Measurements from ENCODE around the gene SARM1. TPM values are rescaled to one million over a fixed set of nuclear protein-coding genes. Genes with fewer than 3 reads are reported as not detected.

The SARM1 gene
- total and polyA plus RNA-seq, 4 donors: 9.3 to 24.6 (median 9.8) TPM

DNA sequence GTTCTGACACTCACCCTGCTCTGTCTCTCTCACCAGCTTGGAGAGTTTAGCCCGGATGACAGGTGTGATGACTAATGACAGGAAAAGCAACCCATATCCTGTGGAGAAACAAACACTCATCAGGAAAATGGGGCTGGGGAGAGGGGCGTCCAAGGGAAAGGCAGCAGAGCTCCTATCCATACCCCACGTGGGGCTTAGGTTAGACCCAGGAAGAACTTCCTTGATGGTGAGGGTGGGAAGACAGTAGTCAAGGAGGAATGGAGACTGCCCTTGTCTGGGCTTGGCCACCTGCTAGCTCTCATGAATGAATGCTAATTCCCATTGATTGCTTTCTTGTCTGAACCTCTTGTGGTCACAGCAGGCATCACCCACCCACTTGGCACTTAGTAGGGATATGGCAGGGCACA, 30.7 kb downstream of the SARM1 start:
- WGBS, 2 donors: 29% methylated on average over 3 of the region's 3 CpGs
- H3K36me3 ChIP-seq (ENCODE audit: control insufficient read depth in 4 of 4, insufficient read depth in 4 of 4, low read length in 4 of 4): peaks cover 0 to 11% (median 6%) of the 10 kb centered on the region in 4 donors
- no peak for ATAC-seq (ENCODE audit: insufficient read depth, low FRiP score)
- TF ChIP-seq, protein P1, sequence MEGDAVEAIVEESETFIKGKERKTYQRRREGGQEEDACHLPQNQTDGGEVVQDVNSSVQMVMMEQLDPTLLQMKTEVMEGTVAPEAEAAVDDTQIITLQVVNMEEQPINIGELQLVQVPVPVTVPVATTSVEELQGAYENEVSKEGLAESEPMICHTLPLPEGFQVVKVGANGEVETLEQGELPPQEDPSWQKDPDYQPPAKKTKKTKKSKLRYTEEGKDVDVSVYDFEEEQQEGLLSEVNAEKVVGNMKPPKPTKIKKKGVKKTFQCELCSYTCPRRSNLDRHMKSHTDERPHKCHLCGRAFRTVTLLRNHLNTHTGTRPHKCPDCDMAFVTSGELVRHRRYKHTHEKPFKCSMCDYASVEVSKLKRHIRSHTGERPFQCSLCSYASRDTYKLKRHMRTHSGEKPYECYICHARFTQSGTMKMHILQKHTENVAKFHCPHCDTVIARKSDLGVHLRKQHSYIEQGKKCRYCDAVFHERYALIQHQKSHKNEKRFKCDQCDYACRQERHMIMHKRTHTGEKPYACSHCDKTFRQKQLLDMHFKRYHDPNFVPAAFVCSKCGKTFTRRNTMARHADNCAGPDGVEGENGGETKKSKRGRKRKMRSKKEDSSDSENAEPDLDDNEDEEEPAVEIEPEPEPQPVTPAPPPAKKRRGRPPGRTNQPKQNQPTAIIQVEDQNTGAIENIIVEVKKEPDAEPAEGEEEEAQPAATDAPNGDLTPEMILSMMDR (IDR thresholded peaks at IDR 0.05; ENCODE audit: control extremely low read depth, extremely low read depth): no peak
- no peaks in the 10 kb centered on the region for H3K27me3 ChIP-seq (ENCODE audit: control insufficient read depth in 3 of 3, insufficient read depth in 3 of 3, low read length in 2 of 3)
- H3K9me3 ChIP-seq (ENCODE audit: control insufficient read depth in 4 of 4, insufficient read depth in 3 of 4, low read length in 3 of 4): no peaks in the 10 kb centered on the region
- no peak for DNase-seq
- no peak overlapping the region for H3K4me3 ChIP-seq
- peaks cover 0 to 8% (median 3%) of the 10 kb centered on the region in 5 donors for H3K4me1 ChIP-seq (ENCODE audit: control insufficient read depth in 5 of 5, insufficient read depth in 5 of 5, low read length in 5 of 5)
- H3K9ac ChIP-seq (ENCODE audit: insufficient read depth in 1 of 2, low read length in 2 of 2): no peak overlapping the region
- H3K27ac ChIP-seq (ENCODE audit: low read depth in 1 of 2, low read length in 1 of 2): no peak overlapping the region

DNA sequence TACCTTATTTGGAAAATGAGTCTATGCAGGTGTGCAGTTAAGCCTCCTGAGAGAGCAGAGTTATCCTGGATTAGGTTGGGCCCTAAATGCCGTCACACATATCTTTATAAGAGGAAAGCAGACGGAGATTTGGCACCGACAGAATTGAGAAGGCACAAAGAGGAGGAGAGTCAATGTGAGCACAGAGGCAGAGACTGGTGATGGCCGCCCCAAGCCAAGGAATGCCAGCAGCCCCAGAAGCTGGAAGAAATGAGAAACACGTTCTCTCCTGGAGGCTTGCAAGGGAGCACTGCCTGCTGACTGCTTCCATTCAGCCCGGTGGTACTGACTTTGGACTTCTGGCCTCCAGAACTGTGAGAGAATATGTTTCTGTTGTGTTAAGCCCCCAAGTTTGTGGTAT, 31.4 kb downstream of the SARM1 start:
- Histone ChIP-seq H3K27ac (ENCODE audit: low read depth in 1 of 2, low read length in 1 of 2) (no peak overlapping the region), H3K4me3 (no peak overlapping the region), H3K9ac (ENCODE audit: insufficient read depth in 1 of 2, low read length in 2 of 2) (no peak overlapping the region), H3K27me3 (ENCODE audit: control insufficient read depth in 3 of 3, insufficient read depth in 3 of 3, low read length in 2 of 3) (no peaks in the 10 kb centered on the region), H3K4me1 (ENCODE audit: control insufficient read depth in 5 of 5, insufficient read depth in 5 of 5, low read length in 5 of 5) (peaks cover 0 to 8% (median 3%) of the 10 kb centered on the region in 5 donors), H3K9me3 (ENCODE audit: control insufficient read depth in 4 of 4, insufficient read depth in 3 of 4, low read length in 3 of 4) (no peaks in the 10 kb centered on the region), H3K36me3 (ENCODE audit: control insufficient read depth in 4 of 4, insufficient read depth in 4 of 4, low read length in 4 of 4) (peaks cover 0 to 8% (median 6%) of the 10 kb centered on the region in 4 donors)
- TF ChIP-seq, protein P1 (IDR thresholded peaks at IDR 0.05; ENCODE audit: control extremely low read depth, extremely low read depth): no peak
- ATAC-seq (ENCODE audit: insufficient read depth, low FRiP score) (no peak), DNase-seq (no peak)
- 89 to 93% methylated on average over 6 of the region's 6 CpGs for WGBS, 2 donors

DNA sequence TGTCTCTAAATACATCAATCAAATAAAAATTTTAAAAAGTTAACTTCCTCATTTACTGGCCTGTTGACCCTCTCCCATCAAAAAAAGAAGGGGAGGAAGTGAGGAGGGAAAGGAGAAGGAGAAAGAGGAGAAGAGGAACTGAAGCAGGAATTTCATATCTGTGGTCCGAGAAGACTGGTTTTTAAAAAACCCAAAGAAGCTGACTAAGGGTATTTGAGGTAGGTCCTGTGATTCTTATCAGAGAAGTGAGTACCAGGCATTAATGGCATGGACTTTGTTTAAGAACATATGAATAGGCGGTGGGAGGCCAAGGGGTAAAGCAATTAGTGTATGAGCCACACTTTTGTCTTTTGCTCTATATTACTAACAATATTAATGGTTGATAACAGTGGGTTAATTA, 32.5 kb downstream of the SARM1 start:
- H3K4me1 ChIP-seq (ENCODE audit: control insufficient read depth in 5 of 5, insufficient read depth in 5 of 5, low read length in 5 of 5): peaks cover 0 to 8% (median 3%) of the 10 kb centered on the region in 5 donors
- H3K9ac ChIP-seq (ENCODE audit: insufficient read depth in 1 of 2, low read length in 2 of 2): no peak overlapping the region
- peaks cover 0 to 2% (median 0%) of the 10 kb centered on the region in 4 donors for H3K9me3 ChIP-seq (ENCODE audit: control insufficient read depth in 4 of 4, insufficient read depth in 3 of 4, low read length in 3 of 4)
- WGBS, 2 donors: 41 to 71% methylated on average over 2 of the region's 2 CpGs
- peaks cover 0 to 6% (median 3%) of the 10 kb centered on the region in 4 donors for H3K36me3 ChIP-seq (ENCODE audit: control insufficient read depth in 4 of 4, insufficient read depth in 4 of 4, low read length in 4 of 4)
- no peak overlapping the region for H3K4me3 ChIP-seq
- ATAC-seq (ENCODE audit: insufficient read depth, low FRiP score) (no peak), DNase-seq (no peak)
- H3K27me3 ChIP-seq (ENCODE audit: control insufficient read depth in 3 of 3, insufficient read depth in 3 of 3, low read length in 2 of 3): no peaks in the 10 kb centered on the region
- H3K27ac ChIP-seq (ENCODE audit: low read depth in 1 of 2, low read length in 1 of 2): no peak overlapping the region
- TF ChIP-seq, protein P1 (IDR thresholded peaks at IDR 0.05; ENCODE audit: control extremely low read depth, extremely low read depth): no peak

DNA sequence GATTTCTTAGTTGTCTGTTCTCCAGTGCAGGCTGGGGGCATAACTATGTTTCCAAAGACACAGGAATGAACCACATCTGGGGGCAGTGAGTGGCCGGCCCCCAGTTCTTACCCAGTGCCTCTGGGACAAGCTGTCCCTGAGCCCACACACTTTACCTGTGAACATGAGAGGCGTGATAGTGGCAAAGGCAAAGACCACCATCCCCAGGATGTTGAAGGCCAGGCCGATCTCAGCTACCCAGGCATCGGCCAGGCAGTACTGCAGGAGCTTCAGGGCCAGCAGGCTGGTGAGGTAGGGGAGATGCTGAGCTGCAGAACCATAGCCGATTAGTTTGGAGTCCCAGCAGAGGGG, 32.9 kb downstream of the SARM1 start:
- H3K9me3 ChIP-seq (ENCODE audit: control insufficient read depth in 4 of 4, insufficient read depth in 3 of 4, low read length in 3 of 4): peaks cover 0 to 2% (median 0%) of the 10 kb centered on the region in 4 donors
- peaks cover 0 to 5% (median 2%) of the 10 kb centered on the region in 4 donors for H3K36me3 ChIP-seq (ENCODE audit: control insufficient read depth in 4 of 4, insufficient read depth in 4 of 4, low read length in 4 of 4)
- no peak overlapping the region for H3K9ac ChIP-seq (ENCODE audit: insufficient read depth in 1 of 2, low read length in 2 of 2)
- ATAC-seq (ENCODE audit: insufficient read depth, low FRiP score) (no peak), DNase-seq (no peak)
- H3K4me3 ChIP-seq: no peak overlapping the region
- TF ChIP-seq, protein P1 (IDR thresholded peaks at IDR 0.05; ENCODE audit: control extremely low read depth, extremely low read depth): no peak
- H3K27me3 ChIP-seq (ENCODE audit: control insufficient read depth in 3 of 3, insufficient read depth in 3 of 3, low read length in 2 of 3): no peaks in the 10 kb centered on the region
- no peak overlapping the region for H3K27ac ChIP-seq (ENCODE audit: low read depth in 1 of 2, low read length in 1 of 2)
- WGBS, 2 donors: 92 to 97% methylated on average over 5 of the region's 5 CpGs
- H3K4me1 ChIP-seq (ENCODE audit: control insufficient read depth in 5 of 5, insufficient read depth in 5 of 5, low read length in 5 of 5): peaks cover 0 to 8% (median 3%) of the 10 kb centered on the region in 5 donors
